Keratinocyte (primary cell): ENCODE results near the gene ZNF8. TPM values are rescaled to one million over a fixed set of nuclear protein-coding genes. Genes with fewer than 3 reads are reported as not detected.

Experiments
- DNase-seq: peaks from one replicate; pipeline ENCODE4 v3.0.0-alpha.2; 2011; ENCODE audit warnings: low read depth, missing footprints, low spot score
- FAIRE-seq: peaks from 2 replicates; lab custom pipeline; 2011; peaks lifted over from hg19 to GRCh38; lab: Jason Lieb, UNC
- H2AFZ ChIP-seq: 2 replicates; pipeline ENCODE4 v1.6.0; 2012; ENCODE audit warnings: low read length, control low read depth, inconsistent platforms; ENCODE audit not compliant: control insufficient read depth
- H3K27ac ChIP-seq: 2 replicates; pipeline ENCODE4 v1.5.1; 2011; ENCODE audit warnings: low read length; ENCODE audit not compliant: control insufficient read depth, insufficient read depth
- H3K27me3 ChIP-seq: 3 replicates; pipeline ENCODE4 v1.6.0; 2011; ENCODE audit warnings: low read length; ENCODE audit not compliant: control insufficient read depth, insufficient read depth; ENCODE audit errors: extremely low read depth
- H3K36me3 ChIP-seq, 2 experiments: 2 replicates in 1 of 2; 3 replicates in 1 of 2; pipeline ENCODE4 v1.5.1; 2011; ENCODE audit warnings: low read length in 2 of 2, mild to moderate bottlenecking in 1 of 2; ENCODE audit not compliant: control insufficient read depth in 2 of 2, insufficient read depth in 2 of 2; ENCODE audit errors: extremely low read depth in 1 of 2
- H3K4me1 ChIP-seq: 3 replicates; pipeline ENCODE4 v1.5.1; 2011; ENCODE audit warnings: low read length; ENCODE audit not compliant: control insufficient read depth, insufficient read depth; ENCODE audit errors: extremely low read depth
- H3K4me2 ChIP-seq: 3 replicates; pipeline ENCODE4 v1.6.0; 2011; ENCODE audit warnings: low read depth, low read length; ENCODE audit not compliant: control insufficient read depth, insufficient read depth; ENCODE audit errors: extremely low read depth
- H3K4me3 ChIP-seq, 3 experiments: fragments of 200-600 bp in 1 of 3; sonication (generic) in 1 of 3; 2 replicates in 2 of 3; 3 replicates in 1 of 3; pipeline ENCODE4 v1.5.1; 2011 to 2016; ENCODE audit warnings: low read length in 3 of 3, mild to moderate bottlenecking in 3 of 3, control low read depth in 2 of 3, inconsistent platforms in 1 of 3, low read depth in 1 of 3, mixed read lengths in 1 of 3, mixed run types in 1 of 3, moderate library complexity in 1 of 3; ENCODE audit not compliant: control insufficient read depth in 2 of 3, insufficient read depth in 2 of 3; ENCODE audit errors: extremely low read depth in 1 of 3
- H3K79me2 ChIP-seq: 2 replicates; pipeline ENCODE4 v1.6.0; 2012; ENCODE audit warnings: low read length; ENCODE audit not compliant: control insufficient read depth, insufficient read depth
- H3K9ac ChIP-seq: 3 replicates; pipeline ENCODE4 v1.6.0; 2011; ENCODE audit warnings: low read length; ENCODE audit not compliant: control insufficient read depth, insufficient read depth; ENCODE audit errors: extremely low read depth
- H3K9me1 ChIP-seq: 3 replicates; pipeline ENCODE4 v1.6.0; 2011; ENCODE audit warnings: low read length; ENCODE audit not compliant: control insufficient read depth, insufficient read depth; ENCODE audit errors: extremely low read depth
- H3K9me3 ChIP-seq: 2 replicates; pipeline ENCODE4 v1.5.1; 2012; ENCODE audit warnings: low read depth, low read length; ENCODE audit not compliant: control insufficient read depth
- H4K20me1 ChIP-seq: 3 replicates; pipeline ENCODE4 v1.6.0; 2011; ENCODE audit warnings: low read length; ENCODE audit not compliant: control insufficient read depth, insufficient read depth; ENCODE audit errors: extremely low read depth
- CTCF ChIP-seq, 3 experiments: IDR thresholded peaks in 1 of 3; conservative IDR thresholded peaks in 1 of 3; optimal IDR thresholded peaks in 1 of 3; 2 replicates in 2 of 3; 3 replicates in 1 of 3; pipeline versions ENCODE3 to v1.5.1; 2011; ENCODE audit warnings: low read length in 3 of 3, mild to moderate bottlenecking in 3 of 3, moderate library complexity in 2 of 3, control low read depth in 1 of 3, inconsistent platforms in 1 of 3; ENCODE audit not compliant: insufficient read depth in 2 of 3; ENCODE audit errors: extremely low read depth in 1 of 3
- EZH2 ChIP-seq: IDR thresholded peaks from one replicate; pipeline ENCODE4 v1.6.1; 2012; ENCODE audit warnings: inconsistent platforms, mild to moderate bottlenecking, low read length, moderate library complexity
- dilution Hi-C: fragments of 300-500 bp; cut with MboI; formaldehyde crosslinking; loops from one replicate; pipeline ENCODE4 v1.7.0; 2020; ENCODE audit warnings: low sequenced_read_pairs; ENCODE audit not compliant: extremely low pct_ligation_motif_present
- polyA plus RNA-seq, 5 experiments: library from polyadenylated mRNA; depleted of rRNA in 3 of 5; stranded (reverse) in 3 of 5; stranded (forward) in 1 of 5; unstranded in 1 of 5; fragments of >200 nt; gene quantifications; 1 replicate in 1 of 5; 2 replicates in 3 of 5; 3 replicates in 1 of 5; pipeline versions ENCODE4 v1.2.1 to v1.2.3, GENCODE V29; 2011 to 2012; ENCODE audit warnings: missing spikeins in 2 of 5, low read depth in 1 of 5, low replicate concordance in 1 of 5

Gene ZNF8
- polyA plus RNA-seq, 1 donor (not counting 4 experiments of a cell fraction or from before 2014, with no cell fraction given) = 2.7 TPM

- Histone ChIP-seq H3K4me3 (peak overlapping the region in 1 of 3 experiments; percentile 8), H3K9me1 (peaks cover 8% of the 10 kb centered on the region), H3K9ac (no peak overlapping the region), H3K4me1 (peaks cover 18% of the 10 kb centered on the region), H2AFZ (no peak overlapping the region), H4K20me1 (peaks cover 5% of the 10 kb centered on the region), H3K27ac (peak overlapping the region; percentile 19), H3K4me2 (peak overlapping the region; percentile 53), H3K36me3 (peaks cover 13 to 14% of the 10 kb centered on the region in 2 experiments), H3K79me2 (no peaks in the 10 kb centered on the region), H3K9me3 (no peaks in the 10 kb centered on the region), H3K27me3 (no peaks in the 10 kb centered on the region)
- peak; percentile 98 for FAIRE-seq
- dilution Hi-C loops = no loop called here
- no peak for TF ChIP-seq CTCF (optimal IDR thresholded peaks at IDR 0.05 in 1 of 3, IDR thresholded peaks at IDR 0.05 in 1 of 3, conservative IDR thresholded peaks at IDR 0.05 in 1 of 3; ENCODE audit: extremely low read depth in 1 of 3, insufficient read depth in 2 of 3, low read length in 3 of 3)
- no peak for TF ChIP-seq EZH2
- DNase-seq = peak; percentile 84
These were observed 40.5 kb downstream of the ZNF8 start for GRCh38 chr19:58319241-58319640.

- TF ChIP-seq EZH2 = no peak
- TF ChIP-seq CTCF (optimal IDR thresholded peaks at IDR 0.05 in 1 of 3, IDR thresholded peaks at IDR 0.05 in 1 of 3, conservative IDR thresholded peaks at IDR 0.05 in 1 of 3; ENCODE audit: extremely low read depth in 1 of 3, insufficient read depth in 2 of 3, low read length in 3 of 3) = no peak
- Histone ChIP-seq H3K36me3 (peaks cover 5 to 11% of the 10 kb centered on the region in 2 experiments), H3K9ac (peak overlapping the region; percentile 94), H3K4me2 (peak overlapping the region; percentile 93), H3K4me1 (peaks cover 24% of the 10 kb centered on the region), H3K27me3 (no peaks in the 10 kb centered on the region), H4K20me1 (no peaks in the 10 kb centered on the region), H3K27ac (peak overlapping the region; percentile 85), H3K79me2 (peaks cover 43% of the 10 kb centered on the region), H2AFZ (no peak overlapping the region), H3K9me3 (no peaks in the 10 kb centered on the region), H3K9me1 (peaks cover 2% of the 10 kb centered on the region), H3K4me3 (peak overlapping the region; percentile 82 to 86 (median 83))
- dilution Hi-C loops = no loop called here
- FAIRE-seq (no peak), DNase-seq (peak; percentile 65)
These were observed 46.7 kb downstream of the ZNF8 start for GRCh38 chr19:58325311-58326022.
